HepG2 (cell line): ENCODE results near the gene FAM169A. TPM values are rescaled to one million over a fixed set of nuclear protein-coding genes. Genes with fewer than 3 reads are reported as not detected.
A peak's percentile ranks its signal among the peaks of the same experiment; 100 is the strongest.

ENCODE experiments used
- CEBPB ChIP-seq: IDR thresholded peaks from 2 replicates; pipeline ENCODE4 v1.6.1; 2011; ENCODE audit warnings: low read depth, low read length, improper control_type of control experiment, borderline replicate concordance
- HCFC1 ChIP-seq: fragments of 150-350 bp; IDR thresholded peaks from 2 replicates; pipeline ENCODE4 v1.6.1; 2014; ENCODE audit warnings: low read depth, low read length
- IKZF5 ChIP-seq: IDR thresholded peaks from 2 replicates; pipeline ENCODE4 v1.6.1; 2018; ENCODE audit warnings: missing genetic modification reagents, mild to moderate bottlenecking, missing compliant biosample characterization
- MEF2D ChIP-seq: sonication (generic); formaldehyde crosslinking; IDR thresholded peaks from 2 replicates; pipeline ENCODE4 v1.5.1; 2020; ENCODE audit warnings: mild to moderate bottlenecking, missing genetic modification reagents
- NFIB ChIP-seq: sonication (generic); formaldehyde crosslinking; IDR thresholded peaks from 2 replicates; pipeline ENCODE4 v1.9.0; 2021; ENCODE audit warnings: missing genetic modification reagents, mild to moderate bottlenecking, borderline replicate concordance
- SMARCC2 ChIP-seq: fragments of 450-650 bp; IDR thresholded peaks from 2 replicates; pipeline ENCODE4 v1.6.1; 2017; ENCODE audit warnings: antibody characterized with exemption, mild to moderate bottlenecking
- THRA ChIP-seq: sonication (generic); formaldehyde crosslinking; IDR thresholded peaks from 2 replicates; pipeline ENCODE4 v1.4.0; 2020; ENCODE audit warnings: missing genetic modification reagents, borderline replicate concordance
- USF2 ChIP-seq, 2 experiments: sonication (generic) in 1 of 2; formaldehyde crosslinking in 1 of 2; IDR thresholded peaks; 2 replicates each; pipeline versions ENCODE4 v1.5.1 to v1.6.1; 2011 to 2020; ENCODE audit warnings: borderline replicate concordance in 1 of 2, low read depth in 1 of 2, low read length in 1 of 2, mild to moderate bottlenecking in 1 of 2, missing genetic modification reagents in 1 of 2, moderate library complexity in 1 of 2
- ZFP36L2 ChIP-seq: sonication (generic); formaldehyde crosslinking; IDR thresholded peaks from 2 replicates; pipeline ENCODE4 v1.4.0; 2020; ENCODE audit warnings: missing genetic modification reagents
- ZIK1 ChIP-seq: sonication (generic); formaldehyde crosslinking; IDR thresholded peaks from 2 replicates; pipeline ENCODE4 v1.5.0; 2020; ENCODE audit warnings: mild to moderate bottlenecking, low read depth, missing genetic modification reagents, borderline replicate concordance
- ZNF235 ChIP-seq: sonication (generic); formaldehyde crosslinking; IDR thresholded peaks from 2 replicates; pipeline ENCODE4 v1.8.1; 2023; ENCODE audit warnings: mild to moderate bottlenecking, missing genetic modification reagents, borderline replicate concordance
- ZNF318 ChIP-seq: sonication (generic); formaldehyde crosslinking; IDR thresholded peaks from 2 replicates; pipeline ENCODE4 v1.4.0; 2020; ENCODE audit warnings: mild to moderate bottlenecking, missing genetic modification reagents
- ZNF597 ChIP-seq: sonication (generic); formaldehyde crosslinking; IDR thresholded peaks from 2 replicates; pipeline ENCODE4 v1.5.0; 2020; ENCODE audit warnings: missing genetic modification reagents
- ZNF629 ChIP-seq: sonication (generic); formaldehyde crosslinking; conservative IDR thresholded peaks from 2 replicates; pipeline ENCODE4 v1.5.0; 2020; ENCODE audit warnings: missing genetic modification reagents
- polyA plus RNA-seq, 8 experiments: library from polyadenylated mRNA; depleted of rRNA in 3 of 8; stranded (reverse) in 7 of 8; unstranded in 1 of 8; fragments of >200 nt; fragmentation: Illumina TruSeq in 4 of 8; extraction: Trizol in 4 of 8; gene quantifications; 2 replicates each; pipeline versions ENCODE4 v1.2.1 to v1.2.3, GENCODE V29; 2011 to 2016; ENCODE audit warnings: low read depth in 4 of 8, missing spikeins in 1 of 8, mixed read lengths in 1 of 8; ENCODE audit not compliant: insufficient read depth in 1 of 8
- total RNA-seq, 5 experiments: library from RNA; depleted of rRNA; stranded (reverse); fragments of >200 nt; fragmentation: Illumina TruSeq; extraction: Trizol; gene quantifications; 2 replicates each; pipeline ENCODE4 v1.2.3, GENCODE V29; 2016; ENCODE audit warnings: low read depth in 1 of 5

The FAM169A gene
- total and polyA plus RNA-seq, 2 of the 13 experiments (the other 11 are each of a cell fraction or from before 2014, with no cell fraction given), result 21.1 to 110 TPM

GRCh38 chr5:74877624-74878304 lies 11.6 kb upstream of the FAM169A start (continued):
- TF ChIP-seq ZNF318 (CRISPR knock-in tag) (no peak), THRA (CRISPR knock-in tag) (peak; percentile 24; the same call in 1 of the 2 replicates), ZFP36L2 (CRISPR knock-in tag) (no peak), CEBPB (no peak), ZIK1 (CRISPR knock-in tag) (no peak), HCFC1 (no peak), ZNF597 (CRISPR knock-in tag) (no peak), SMARCC2 (no peak), ZNF629 (CRISPR knock-in tag) (no peak), NFIB (CRISPR knock-in tag) (no peak), USF2 (IDR thresholded peaks at IDR 0.05; ENCODE audit: low read depth, low read length) (no peak), USF2 (CRISPR knock-in tag; IDR thresholded peaks at IDR 0.05; ENCODE audit: borderline replicate concordance) (no peak), ZNF235 (no peak), MEF2D (CRISPR knock-in tag) (0 out of 2 replicates have a peak, but pooled peaks have one; percentile 35), IKZF5 (CRISPR knock-in tag) (peak; percentile 54; the same call in 1 of the 2 replicates)
